Measurements from ENCODE around the gene ANKRD18B.
"Not testable (repeated sequence)": the region's sequence is repeated elsewhere in the genome, so short reads cannot be mapped to it uniquely, and the experiment has no call there.

- TF ChIP-seq CTCF, POLR2A (IDR thresholded peaks at IDR 0.05): not testable (repeated sequence)
Observed at GRCh38 chr9:33579996-33580395, 55.9 kb downstream of the ANKRD18B start.
